GM12878 (cell line): Measurements from ENCODE around the gene DUT. TPM values are rescaled to one million over a fixed set of nuclear protein-coding genes. Genes with fewer than 3 reads are reported as not detected.

Experiments used
- ATAC-seq: fragments of 200-7000 bp; cut with Tn5 transposase; 3 replicates; pipeline ENCODE4 v1.9.1; 2020; ENCODE audit warnings: mild to moderate bottlenecking, moderate library complexity
- BruUV-seq: library from RNA; stranded (reverse); fragments of 400-500 nt; replicated peaks from 2 replicates; lab custom pipeline; 2021; lab: Mats Ljungman, UMichigan
- CTCF ChIA-PET: fragments of 300-600 bp; sonication (Branson Sonifier 250); formaldehyde crosslinking; extraction: SDS; loops from one replicate; lab custom pipeline; 2021; ENCODE audit warnings: inconsistent platforms; lab: Yijun Ruan, JAX
- POLR2A ChIA-PET: fragments of 350-600 bp; formaldehyde crosslinking; extraction: SDS; loops from one replicate; lab custom pipeline; 2021; ENCODE audit warnings: inconsistent platforms; lab: Charles Lee
- RAD21 ChIA-PET: fragments of 300-600 bp; sonication (Branson Sonifier 250); formaldehyde crosslinking; loops from one replicate; lab custom pipeline; 2023; ENCODE audit warnings: antibody characterized with exemption; ENCODE audit not compliant: unreplicated experiment; lab: Charles Lee
- SMC1A ChIA-PET: fragments of 300-600 bp; sonication (Branson Sonifier 250); formaldehyde crosslinking; loops from one replicate; lab custom pipeline; 2023; ENCODE audit not compliant: unreplicated experiment, uncharacterized antibody; lab: Charles Lee
- DNase-seq: peaks from one replicate; pipeline ENCODE4 v3.0.0-alpha.2; 2011; ENCODE audit warnings: low read depth, low spot score
- FAIRE-seq: peaks from 3 replicates; lab custom pipeline; 2011; peaks lifted over from hg19 to GRCh38; lab: Jason Lieb, UNC
- H2AFZ ChIP-seq: 2 replicates; pipeline ENCODE4 v1.6.0; 2011; ENCODE audit warnings: low read depth, low read length, control low read depth; ENCODE audit not compliant: control insufficient read depth
- H3K27ac ChIP-seq: 2 replicates; pipeline ENCODE4 v1.5.1; 2011; ENCODE audit warnings: control low read depth; ENCODE audit not compliant: control insufficient read depth, insufficient read depth
- H3K27me3 ChIP-seq, 2 experiments: replicated peaks in 1 of 2; 2 replicates each; pipeline versions ENCODE4 v1.6.0 to v1.6.1; 2011; ENCODE audit warnings: low read length in 1 of 2; ENCODE audit not compliant: control insufficient read depth in 2 of 2, insufficient read depth in 2 of 2
- H3K36me3 ChIP-seq, 2 experiments: 2 replicates each; pipeline ENCODE4 v1.5.1; 2011; ENCODE audit warnings: low read length in 1 of 2; ENCODE audit not compliant: control insufficient read depth in 2 of 2, insufficient read depth in 2 of 2
- H3K4me1 ChIP-seq: 2 replicates; pipeline ENCODE4 v1.6.1; 2011; ENCODE audit warnings: mild to moderate bottlenecking, low read length, moderate library complexity, mixed read lengths; ENCODE audit not compliant: control insufficient read depth, insufficient read depth
- H3K4me2 ChIP-seq: 2 replicates; pipeline ENCODE4 v1.6.0; 2011; ENCODE audit warnings: control low read depth; ENCODE audit not compliant: control insufficient read depth, insufficient read depth
- H3K4me3 ChIP-seq: fragments of 200-600 bp; sonication (generic); 2 replicates; pipeline ENCODE4 v1.5.1; 2016
- H3K79me2 ChIP-seq: 2 replicates; pipeline ENCODE4 v1.6.0; 2011; ENCODE audit warnings: low read length; ENCODE audit not compliant: control insufficient read depth, insufficient read depth
- H3K9ac ChIP-seq: 2 replicates; pipeline ENCODE4 v1.8.0; 2011; ENCODE audit warnings: low read length, control low read depth, mixed read lengths; ENCODE audit not compliant: control insufficient read depth, insufficient read depth
- H3K9me3 ChIP-seq: replicated peaks from 3 replicates; pipeline ENCODE4 v1.5.1; 2011; ENCODE audit warnings: mild to moderate bottlenecking, low read length; ENCODE audit not compliant: control insufficient read depth, insufficient read depth
- H4K20me1 ChIP-seq: 2 replicates; pipeline ENCODE4 v1.6.0; 2011; ENCODE audit not compliant: control insufficient read depth, insufficient read depth
- BHLHE40 ChIP-seq, 2 experiments: fragments of 450-650 bp in 1 of 2; IDR thresholded peaks; 2 replicates each; pipeline ENCODE4 v1.6.1; 2011 to 2017; ENCODE audit warnings: low read depth in 2 of 2, borderline replicate concordance in 1 of 2, improper control_type of control experiment in 1 of 2, low read length in 1 of 2, mild to moderate bottlenecking in 1 of 2
- HDAC2 ChIP-seq: fragments of 200-600 bp; sonication (generic); IDR thresholded peaks from 2 replicates; pipeline ENCODE4 v1.6.1; 2017
- JUND ChIP-seq: IDR thresholded peaks from 2 replicates; pipeline ENCODE4 v1.6.1; 2012; ENCODE audit warnings: low read depth, mild to moderate bottlenecking, low read length, improper control_type of control experiment, moderate library complexity
- KLF5 ChIP-seq: fragments of 450-650 bp; IDR thresholded peaks from 2 replicates; pipeline ENCODE4 v1.6.1; 2014; ENCODE audit warnings: mild to moderate bottlenecking; ENCODE audit not compliant: partially characterized antibody
- MYC ChIP-seq: IDR thresholded peaks from 2 replicates; pipeline ENCODE4 v1.6.1; 2011; ENCODE audit warnings: mild to moderate bottlenecking, low read length, moderate library complexity, inconsistent platforms; ENCODE audit not compliant: insufficient read depth, insufficient replicate concordance, insufficient read length, severe bottlenecking
- NKRF ChIP-seq: fragments of 450-650 bp; conservative IDR thresholded peaks from 2 replicates; pipeline ENCODE4 v1.6.1; 2017; ENCODE audit warnings: mild to moderate bottlenecking, moderate library complexity
- PML ChIP-seq: IDR thresholded peaks from 2 replicates; pipeline ENCODE4 v1.6.1; 2012; ENCODE audit warnings: low read length, inconsistent platforms
- POLR2AphosphoS2 ChIP-seq: IDR thresholded peaks from 2 replicates; pipeline ENCODE4 v1.6.1; 2011; ENCODE audit warnings: low read depth, mild to moderate bottlenecking, low read length, improper control_type of control experiment, moderate library complexity
- PRDM15 ChIP-seq: fragments of 450-650 bp; formaldehyde crosslinking; IDR thresholded peaks from 2 replicates; pipeline ENCODE4 v1.4.0; 2020; ENCODE audit warnings: mild to moderate bottlenecking, moderate library complexity
- RELB ChIP-seq: fragments of 450-650 bp; IDR thresholded peaks from 2 replicates; pipeline ENCODE4 v1.6.1; 2017; ENCODE audit warnings: low read depth, mild to moderate bottlenecking, moderate library complexity
- WGBS: methylation state at CpG from one replicate; pipeline ENCODE4 v1.1.6; 2016; ENCODE audit warnings: low lambda C conversion rate; ENCODE audit not compliant: insufficient replicate concordance, insufficient coverage; ENCODE audit errors: missing lambda C conversion rate; 5-methylcytosine and 5-hydroxymethylcytosine counted together
- in situ Hi-C: fragments of 300-500 bp; cut with MboI; formaldehyde crosslinking; loops from 9 replicates; pipeline ENCODE4 v1.14.3; 2018; ENCODE audit warnings: mixed read lengths
- intact Hi-C: fragments of 100-400 bp; cut with micrococcal nuclease; formaldehyde crosslinking; loops from one replicate; pipeline ENCODE4 v1.14.2; 2022; ENCODE audit not compliant: unreplicated experiment
- polyA plus RNA-seq, 11 experiments: library from polyadenylated mRNA; depleted of rRNA in 4 of 11; unstranded in 6 of 11; stranded (reverse) in 5 of 11; fragments of >200 nt; fragmentation: Nextera tagmentation in 4 of 11; fragmentation: Illumina TruSeq in 1 of 11; extraction: Ambion mirVana in 4 of 11; extraction: Trizol in 1 of 11; gene quantifications; 1 replicate in 1 of 11; 2 replicates in 10 of 11; pipeline versions ENCODE4 v1.2.1 to v1.2.3, GENCODE V29; 2011 to 2016; ENCODE audit warnings: inconsistent platforms in 2 of 11, missing spikeins in 2 of 11, low read depth in 1 of 11
- total RNA-seq, 4 experiments: library from RNA; depleted of rRNA in 3 of 4; stranded (reverse); fragments of >200 nt in 3 of 4; fragmentation: Illumina TruSeq in 1 of 4; extraction: Trizol in 1 of 4; gene quantifications; 2 replicates each; pipeline versions ENCODE4 v1.2.1 to v1.2.3, GENCODE V29; 2013 to 2021

The DUT gene
- total and polyA plus RNA-seq, 10 of the 15 experiments (the other 5 are each of a cell fraction or from before 2014, with no cell fraction given), result 20.1 to 452 (median 149) TPM

- in situ Hi-C loops, result loop anchor here (25.0 kb wide), 1 partner anchor 1268 kb away; the partner anchor contains the start of genes DTWD1 and FAM227B
- ATAC-seq, result no peak
- CTCF ChIA-PET, result no interaction called here
These were observed 12.6 kb downstream of the DUT start for GRCh38 chr15:48343865-48344264.

More at GRCh38 chr15:48343865-48344264, 12.6 kb downstream of the DUT start:
- FAIRE-seq, result no peak
- H3K9ac ChIP-seq, result no peak overlapping the region
- H3K27me3 ChIP-seq, result no peaks in the 10 kb centered on the region
- no peak overlapping the region for H3K4me2 ChIP-seq
- DNase-seq, result no peak
- ChIA-PET RAD21 (no interaction called here), POLR2A (interaction anchor here (0.5 kb wide), 1 partner anchor 159 kb away, joined by 3 read pairs; no protein-coding TSS in a partner anchor)
- no peaks in the 10 kb centered on the region for H4K20me1 ChIP-seq
- H2AFZ ChIP-seq, result no peak overlapping the region
- no peaks in the 10 kb centered on the region for H3K9me3 ChIP-seq
- intact Hi-C loops, result no loop called here
- no TSS peak for BruUV-seq
- H3K4me3 ChIP-seq, result no peak overlapping the region
- no peak for TF ChIP-seq MYC
- no peak for TF ChIP-seq RELB
- TF ChIP-seq BHLHE40 (IDR thresholded peaks at IDR 0.05; ENCODE audit: borderline replicate concordance in 1 of 2, low read depth in 2 of 2, low read length in 1 of 2), result no peak
- TF ChIP-seq KLF5, result no peak
- TF ChIP-seq HDAC2, result no peak
- no peak for TF ChIP-seq JUND
- no peak for TF ChIP-seq PML
- TF ChIP-seq POLR2AphosphoS2, result no peak
- no peak for TF ChIP-seq PRDM15 (CRISPR knock-in tag)
- TF ChIP-seq NKRF, result no peak
- TF ChIP-seq, all 136 proteins: peak for 0
- 98% methylated on average over 6 of the region's 6 CpGs for WGBS
- no peaks in the 10 kb centered on the region for H3K4me1 ChIP-seq
- SMC1A ChIA-PET, result no interaction called here
- H3K79me2 ChIP-seq, result no peaks in the 10 kb centered on the region
- no peak overlapping the region for H3K27ac ChIP-seq
- H3K36me3 ChIP-seq, result peaks cover 3 to 13% of the 10 kb centered on the region in 2 experiments; a peak in 3 of 4 replicates
